HEK293 (cell line): Measurements from ENCODE around the gene SP4.

Experiments
- CTCF ChIA-PET: fragments of 350-600 bp; formaldehyde crosslinking; extraction: SDS; loops from one replicate; lab custom pipeline; 2021; ENCODE audit warnings: antibody characterized with exemption; lab: Yijun Ruan, JAX
- POLR2A ChIA-PET: fragments of 300-600 bp; formaldehyde crosslinking; extraction: SDS; loops from one replicate; lab custom pipeline; 2020; ENCODE audit warnings: antibody characterized with exemption, inconsistent platforms; lab: Yijun Ruan, JAX
- H3K27ac ChIP-seq: fragments of 200-500 bp; sonication (Bioruptor generic); 2 replicates; pipeline ENCODE4 v1.5.1; 2014; ENCODE audit warnings: low read depth, low read length, control low read depth, inconsistent platforms; ENCODE audit errors: extremely low read depth
- H3K36me3 ChIP-seq, 2 experiments: fragments of 200-500 bp in 1 of 2; sonication (Bioruptor generic) in 1 of 2; 1 replicate in 1 of 2; 2 replicates in 1 of 2; pipeline ENCODE4 v1.5.1; 2014 to 2017; ENCODE audit warnings: inconsistent platforms in 2 of 2, low read length in 2 of 2; ENCODE audit not compliant: control insufficient read depth in 2 of 2, insufficient read depth in 1 of 2
- H3K4me1 ChIP-seq: fragments of 200-500 bp; sonication (Bioruptor generic); 2 replicates; pipeline ENCODE4 v1.5.1; 2014; ENCODE audit warnings: mild to moderate bottlenecking, low read length, inconsistent platforms; ENCODE audit not compliant: control insufficient read depth, insufficient read depth
- H3K4me3 ChIP-seq: 2 replicates; pipeline ENCODE4 v1.5.1; 2011; ENCODE audit warnings: low read depth, mild to moderate bottlenecking, control low read depth, low read length, moderate library complexity
- H3K9me3 ChIP-seq: fragments of 200-500 bp; sonication (Bioruptor generic); 2 replicates; pipeline ENCODE4 v1.5.1; 2014; ENCODE audit warnings: low read depth, low read length, inconsistent platforms; ENCODE audit not compliant: control insufficient read depth, insufficient read depth
- GLI2 ChIP-seq: fragments of 450-650 bp; formaldehyde crosslinking; IDR thresholded peaks from 2 replicates; pipeline ENCODE4; 2017; ENCODE audit warnings: missing biosample characterization, missing genetic modification characterization, low read depth, borderline replicate concordance
- OSR2 ChIP-seq: fragments of 450-650 bp; formaldehyde crosslinking; IDR thresholded peaks from 2 replicates; pipeline ENCODE4 v1.5.1; 2016; ENCODE audit warnings: missing biosample characterization, missing genetic modification characterization
- SCRT2 ChIP-seq: fragments of 450-650 bp; formaldehyde crosslinking; IDR thresholded peaks from 2 replicates; pipeline ENCODE4 v1.5.1; 2016; ENCODE audit warnings: missing biosample characterization, missing genetic modification characterization
- SP2 ChIP-seq: fragments of 450-650 bp; formaldehyde crosslinking; IDR thresholded peaks from 2 replicates; pipeline ENCODE4 v1.5.1; 2016; ENCODE audit warnings: missing biosample characterization, missing genetic modification characterization
- ZBTB17 ChIP-seq: fragments of 450-650 bp; formaldehyde crosslinking; IDR thresholded peaks from 2 replicates; pipeline ENCODE4 v1.5.1; 2016; ENCODE audit warnings: missing biosample characterization, missing genetic modification characterization
- ZNF274 ChIP-seq, 2 experiments: fragments of 200-500 bp in 1 of 2; fragments of 450-650 bp in 1 of 2; sonication (Bioruptor generic) in 1 of 2; formaldehyde crosslinking in 1 of 2; IDR thresholded peaks; 2 replicates each; pipeline versions ENCODE4 v1.5.1 to v1.6.1; 2014 to 2016; ENCODE audit warnings: borderline replicate concordance in 1 of 2, inconsistent platforms in 1 of 2, low read length in 1 of 2, missing biosample characterization in 1 of 2, missing genetic modification characterization in 1 of 2
- ZNF335 ChIP-seq: fragments of 450-650 bp; formaldehyde crosslinking; conservative IDR thresholded peaks from 2 replicates; pipeline ENCODE4 v1.5.1; 2016; ENCODE audit warnings: missing biosample characterization, missing genetic modification characterization
- ZNF341 ChIP-seq: fragments of 450-650 bp; formaldehyde crosslinking; IDR thresholded peaks from 2 replicates; pipeline ENCODE4; 2016; ENCODE audit warnings: low read depth, missing biosample characterization, missing genetic modification characterization
- ZNF585B ChIP-seq: fragments of 450-650 bp; formaldehyde crosslinking; IDR thresholded peaks from 2 replicates; pipeline ENCODE4 v1.5.1; 2016; ENCODE audit warnings: missing biosample characterization, missing genetic modification characterization
- ZNF600 ChIP-seq: fragments of 450-650 bp; formaldehyde crosslinking; IDR thresholded peaks from 2 replicates; pipeline ENCODE4 v1.5.1; 2016; ENCODE audit warnings: missing biosample characterization, missing genetic modification characterization
- ZNF792 ChIP-seq: fragments of 450-650 bp; formaldehyde crosslinking; IDR thresholded peaks from 2 replicates; pipeline ENCODE4 v1.5.1; 2016; ENCODE audit warnings: missing biosample characterization, missing genetic modification characterization
- TF ChIP-seq, protein P1 (sequence below): fragments of 450-650 bp; formaldehyde crosslinking; IDR thresholded peaks from 2 replicates; pipeline ENCODE4 v1.5.1; 2016; ENCODE audit warnings: missing biosample characterization, missing genetic modification characterization, borderline replicate concordance
- TF ChIP-seq, protein P2 (sequence below): fragments of 450-650 bp; formaldehyde crosslinking; IDR thresholded peaks from 2 replicates; pipeline ENCODE4 v1.5.1; 2016; ENCODE audit warnings: missing biosample characterization, missing genetic modification characterization
- TF ChIP-seq, protein P3 (sequence below): fragments of 450-650 bp; IDR thresholded peaks from 2 replicates; pipeline ENCODE4 v1.5.1; 2018; ENCODE audit warnings: missing biosample characterization, missing genetic modification characterization
- TF ChIP-seq, protein P4 (sequence below): fragments of 450-650 bp; formaldehyde crosslinking; IDR thresholded peaks from 2 replicates; pipeline ENCODE4 v1.5.1; 2016; ENCODE audit warnings: missing biosample characterization, missing genetic modification characterization, borderline replicate concordance

The SP4 gene

DNA sequence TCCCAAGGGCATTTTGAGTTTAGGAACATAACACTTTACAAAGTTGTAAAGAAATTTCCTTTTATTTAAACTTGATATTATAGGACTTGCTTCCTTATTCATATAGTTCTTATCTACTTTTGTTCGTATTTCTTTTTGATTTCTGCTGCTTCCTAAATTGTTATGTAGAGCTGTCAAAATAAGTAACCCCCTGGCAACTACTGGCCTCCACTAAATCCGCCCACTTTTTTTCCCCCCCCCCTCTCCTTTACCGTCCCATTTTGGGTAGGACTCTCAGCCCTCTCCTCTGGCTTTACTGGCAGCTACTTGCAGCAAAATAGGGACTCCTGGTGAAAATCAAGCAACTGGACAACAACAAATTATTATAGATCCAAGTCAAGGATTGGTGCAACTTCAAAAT is 1.1 kb downstream of the SP4 start (continued):
- TF ChIP-seq, protein P1, sequence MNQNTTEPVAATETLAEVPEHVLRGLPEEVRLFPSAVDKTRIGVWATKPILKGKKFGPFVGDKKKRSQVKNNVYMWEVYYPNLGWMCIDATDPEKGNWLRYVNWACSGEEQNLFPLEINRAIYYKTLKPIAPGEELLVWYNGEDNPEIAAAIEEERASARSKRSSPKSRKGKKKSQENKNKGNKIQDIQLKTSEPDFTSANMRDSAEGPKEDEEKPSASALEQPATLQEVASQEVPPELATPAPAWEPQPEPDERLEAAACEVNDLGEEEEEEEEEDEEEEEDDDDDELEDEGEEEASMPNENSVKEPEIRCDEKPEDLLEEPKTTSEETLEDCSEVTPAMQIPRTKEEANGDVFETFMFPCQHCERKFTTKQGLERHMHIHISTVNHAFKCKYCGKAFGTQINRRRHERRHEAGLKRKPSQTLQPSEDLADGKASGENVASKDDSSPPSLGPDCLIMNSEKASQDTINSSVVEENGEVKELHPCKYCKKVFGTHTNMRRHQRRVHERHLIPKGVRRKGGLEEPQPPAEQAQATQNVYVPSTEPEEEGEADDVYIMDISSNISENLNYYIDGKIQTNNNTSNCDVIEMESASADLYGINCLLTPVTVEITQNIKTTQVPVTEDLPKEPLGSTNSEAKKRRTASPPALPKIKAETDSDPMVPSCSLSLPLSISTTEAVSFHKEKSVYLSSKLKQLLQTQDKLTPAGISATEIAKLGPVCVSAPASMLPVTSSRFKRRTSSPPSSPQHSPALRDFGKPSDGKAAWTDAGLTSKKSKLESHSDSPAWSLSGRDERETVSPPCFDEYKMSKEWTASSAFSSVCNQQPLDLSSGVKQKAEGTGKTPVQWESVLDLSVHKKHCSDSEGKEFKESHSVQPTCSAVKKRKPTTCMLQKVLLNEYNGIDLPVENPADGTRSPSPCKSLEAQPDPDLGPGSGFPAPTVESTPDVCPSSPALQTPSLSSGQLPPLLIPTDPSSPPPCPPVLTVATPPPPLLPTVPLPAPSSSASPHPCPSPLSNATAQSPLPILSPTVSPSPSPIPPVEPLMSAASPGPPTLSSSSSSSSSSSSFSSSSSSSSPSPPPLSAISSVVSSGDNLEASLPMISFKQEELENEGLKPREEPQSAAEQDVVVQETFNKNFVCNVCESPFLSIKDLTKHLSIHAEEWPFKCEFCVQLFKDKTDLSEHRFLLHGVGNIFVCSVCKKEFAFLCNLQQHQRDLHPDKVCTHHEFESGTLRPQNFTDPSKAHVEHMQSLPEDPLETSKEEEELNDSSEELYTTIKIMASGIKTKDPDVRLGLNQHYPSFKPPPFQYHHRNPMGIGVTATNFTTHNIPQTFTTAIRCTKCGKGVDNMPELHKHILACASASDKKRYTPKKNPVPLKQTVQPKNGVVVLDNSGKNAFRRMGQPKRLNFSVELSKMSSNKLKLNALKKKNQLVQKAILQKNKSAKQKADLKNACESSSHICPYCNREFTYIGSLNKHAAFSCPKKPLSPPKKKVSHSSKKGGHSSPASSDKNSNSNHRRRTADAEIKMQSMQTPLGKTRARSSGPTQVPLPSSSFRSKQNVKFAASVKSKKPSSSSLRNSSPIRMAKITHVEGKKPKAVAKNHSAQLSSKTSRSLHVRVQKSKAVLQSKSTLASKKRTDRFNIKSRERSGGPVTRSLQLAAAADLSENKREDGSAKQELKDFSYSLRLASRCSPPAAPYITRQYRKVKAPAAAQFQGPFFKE (tag by site-specific recombination) = no peak
- TF ChIP-seq ZNF274 (IDR thresholded peaks at IDR 0.05; ENCODE audit: low read length) (no peak), ZNF274 (tag by site-specific recombination; IDR thresholded peaks at IDR 0.05; ENCODE audit: borderline replicate concordance) (no peak), GLI2 (tag by site-specific recombination) (no peak)

DNA sequence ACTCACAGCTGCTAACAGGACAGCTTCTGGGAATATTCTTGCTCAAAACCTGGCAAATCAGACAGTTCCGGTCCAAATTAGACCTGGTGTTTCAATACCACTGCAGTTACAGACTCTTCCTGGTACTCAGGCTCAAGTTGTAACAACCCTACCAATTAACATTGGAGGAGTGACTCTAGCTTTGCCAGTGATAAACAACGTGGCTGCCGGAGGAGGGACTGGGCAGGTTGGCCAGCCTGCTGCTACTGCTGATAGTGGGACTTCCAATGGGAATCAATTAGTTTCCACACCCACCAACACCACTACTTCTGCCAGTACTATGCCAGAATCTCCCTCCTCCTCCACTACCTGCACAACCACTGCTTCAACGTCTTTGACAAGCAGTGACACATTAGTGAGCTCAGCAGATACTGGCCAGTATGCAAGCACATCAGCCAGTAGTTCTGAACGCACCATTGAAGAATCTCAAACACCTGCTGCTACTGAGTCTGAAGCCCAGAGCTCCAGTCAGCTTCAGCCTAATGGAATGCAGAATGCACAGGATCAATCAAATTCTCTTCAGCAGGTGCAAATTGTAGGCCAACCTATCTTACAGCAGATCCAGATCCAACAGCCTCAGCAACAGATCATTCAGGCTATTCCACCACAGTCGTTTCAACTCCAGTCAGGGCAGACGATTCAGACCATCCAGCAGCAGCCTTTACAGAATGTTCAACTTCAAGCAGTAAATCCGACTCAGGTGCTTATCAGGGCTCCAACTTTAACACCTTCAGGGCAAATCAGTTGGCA is 2.1 kb downstream of the SP4 start:
- POLR2A ChIA-PET = interaction anchor here (1.3 kb wide), 1 partner anchor 338 kb away, joined by 3 read pairs; no protein-coding TSS in a partner anchor
- no peaks in the 10 kb centered on the region for H3K4me1 ChIP-seq

DNA sequence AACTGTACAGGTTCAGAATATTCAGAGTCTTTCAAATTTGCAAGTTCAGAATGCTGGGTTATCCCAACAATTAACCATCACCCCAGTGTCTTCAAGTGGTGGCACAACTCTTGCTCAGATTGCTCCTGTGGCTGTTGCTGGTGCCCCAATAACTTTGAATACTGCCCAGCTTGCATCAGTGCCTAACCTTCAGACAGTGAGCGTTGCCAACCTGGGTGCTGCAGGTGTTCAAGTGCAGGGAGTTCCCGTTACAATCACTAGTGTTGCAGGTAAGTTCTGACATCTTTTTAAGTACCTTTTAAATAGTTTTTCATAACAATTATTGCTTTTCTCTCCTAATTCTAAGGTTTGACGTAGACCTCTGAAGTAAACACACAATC is 2.7 kb downstream of the SP4 start:
- TF ChIP-seq, protein P2, sequence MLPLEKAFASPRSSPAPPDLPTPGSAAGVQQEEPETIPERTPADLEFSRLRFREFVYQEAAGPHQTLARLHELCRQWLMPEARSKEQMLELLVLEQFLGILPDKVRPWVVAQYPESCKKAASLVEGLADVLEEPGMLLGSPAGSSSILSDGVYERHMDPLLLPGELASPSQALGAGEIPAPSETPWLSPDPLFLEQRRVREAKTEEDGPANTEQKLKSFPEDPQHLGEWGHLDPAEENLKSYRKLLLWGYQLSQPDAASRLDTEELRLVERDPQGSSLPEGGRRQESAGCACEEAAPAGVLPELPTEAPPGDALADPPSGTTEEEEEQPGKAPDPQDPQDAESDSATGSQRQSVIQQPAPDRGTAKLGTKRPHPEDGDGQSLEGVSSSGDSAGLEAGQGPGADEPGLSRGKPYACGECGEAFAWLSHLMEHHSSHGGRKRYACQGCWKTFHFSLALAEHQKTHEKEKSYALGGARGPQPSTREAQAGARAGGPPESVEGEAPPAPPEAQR (tag by site-specific recombination) = no peak
- TF ChIP-seq, protein P3, sequence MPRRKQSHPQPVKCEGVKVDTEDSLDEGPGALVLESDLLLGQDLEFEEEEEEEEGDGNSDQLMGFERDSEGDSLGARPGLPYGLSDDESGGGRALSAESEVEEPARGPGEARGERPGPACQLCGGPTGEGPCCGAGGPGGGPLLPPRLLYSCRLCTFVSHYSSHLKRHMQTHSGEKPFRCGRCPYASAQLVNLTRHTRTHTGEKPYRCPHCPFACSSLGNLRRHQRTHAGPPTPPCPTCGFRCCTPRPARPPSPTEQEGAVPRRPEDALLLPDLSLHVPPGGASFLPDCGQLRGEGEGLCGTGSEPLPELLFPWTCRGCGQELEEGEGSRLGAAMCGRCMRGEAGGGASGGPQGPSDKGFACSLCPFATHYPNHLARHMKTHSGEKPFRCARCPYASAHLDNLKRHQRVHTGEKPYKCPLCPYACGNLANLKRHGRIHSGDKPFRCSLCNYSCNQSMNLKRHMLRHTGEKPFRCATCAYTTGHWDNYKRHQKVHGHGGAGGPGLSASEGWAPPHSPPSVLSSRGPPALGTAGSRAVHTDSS (tag by site-specific recombination) = no peak
- TF ChIP-seq ZNF585B (tag by site-specific recombination) (no peak), ZBTB17 (tag by site-specific recombination) (peak; percentile 9; the same call in 1 of the 2 replicates)
- TF ChIP-seq, all 188 proteins: peak for 1
- no peak overlapping the region for H3K4me3 ChIP-seq
- H3K4me1 ChIP-seq = no peaks in the 10 kb centered on the region
- POLR2A ChIA-PET = no interaction called here
- peaks cover 0 to 7% of the 10 kb centered on the region in 2 experiments; a peak in 1 of 3 replicates for H3K36me3 ChIP-seq
- no peaks in the 10 kb centered on the region for H3K9me3 ChIP-seq
- H3K27ac ChIP-seq = no peak overlapping the region
- CTCF ChIA-PET = interaction anchor here (1.1 kb wide), 1 partner anchor 168 kb away, joined by 3 read pairs; no protein-coding TSS in a partner anchor

More for the DNA sequence above, 2.1 kb downstream of the SP4 start:
- no peak for TF ChIP-seq ZNF792 (tag by site-specific recombination)
- peak; percentile 82 for TF ChIP-seq ZBTB17 (tag by site-specific recombination)
- TF ChIP-seq ZNF341 (tag by site-specific recombination) = peak; percentile 64
- TF ChIP-seq SCRT2 (tag by site-specific recombination) = peak; percentile 77; the same call in 1 of the 2 replicates
- peak; percentile 70 for TF ChIP-seq ZNF600
- peak; percentile 29; the same call in 1 of the 2 replicates for TF ChIP-seq SP2 (tag by site-specific recombination)
- TF ChIP-seq, protein P4, sequence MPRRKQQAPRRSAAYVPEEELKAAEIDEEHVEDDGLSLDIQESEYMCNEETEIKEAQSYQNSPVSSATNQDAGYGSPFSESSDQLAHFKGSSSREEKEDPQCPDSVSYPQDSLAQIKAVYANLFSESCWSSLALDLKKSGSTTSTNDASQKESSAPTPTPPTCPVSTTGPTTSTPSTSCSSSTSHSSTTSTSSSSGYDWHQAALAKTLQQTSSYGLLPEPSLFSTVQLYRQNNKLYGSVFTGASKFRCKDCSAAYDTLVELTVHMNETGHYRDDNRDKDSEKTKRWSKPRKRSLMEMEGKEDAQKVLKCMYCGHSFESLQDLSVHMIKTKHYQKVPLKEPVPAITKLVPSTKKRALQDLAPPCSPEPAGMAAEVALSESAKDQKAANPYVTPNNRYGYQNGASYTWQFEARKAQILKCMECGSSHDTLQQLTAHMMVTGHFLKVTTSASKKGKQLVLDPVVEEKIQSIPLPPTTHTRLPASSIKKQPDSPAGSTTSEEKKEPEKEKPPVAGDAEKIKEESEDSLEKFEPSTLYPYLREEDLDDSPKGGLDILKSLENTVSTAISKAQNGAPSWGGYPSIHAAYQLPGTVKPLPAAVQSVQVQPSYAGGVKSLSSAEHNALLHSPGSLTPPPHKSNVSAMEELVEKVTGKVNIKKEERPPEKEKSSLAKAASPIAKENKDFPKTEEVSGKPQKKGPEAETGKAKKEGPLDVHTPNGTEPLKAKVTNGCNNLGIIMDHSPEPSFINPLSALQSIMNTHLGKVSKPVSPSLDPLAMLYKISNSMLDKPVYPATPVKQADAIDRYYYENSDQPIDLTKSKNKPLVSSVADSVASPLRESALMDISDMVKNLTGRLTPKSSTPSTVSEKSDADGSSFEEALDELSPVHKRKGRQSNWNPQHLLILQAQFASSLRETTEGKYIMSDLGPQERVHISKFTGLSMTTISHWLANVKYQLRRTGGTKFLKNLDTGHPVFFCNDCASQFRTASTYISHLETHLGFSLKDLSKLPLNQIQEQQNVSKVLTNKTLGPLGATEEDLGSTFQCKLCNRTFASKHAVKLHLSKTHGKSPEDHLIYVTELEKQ (tag by site-specific recombination) = no peak
- peak; percentile 53 for TF ChIP-seq OSR2 (tag by site-specific recombination)
- 0 out of 2 replicates have a peak, but pooled peaks have one; percentile 23 for TF ChIP-seq ZNF335 (tag by site-specific recombination)
- Histone ChIP-seq H3K27ac (no peak overlapping the region), H3K4me3 (no peak overlapping the region), H3K36me3 (peaks cover 0 to 7% of the 10 kb centered on the region in 2 experiments; a peak in 1 of 3 replicates), H3K9me3 (no peaks in the 10 kb centered on the region)
- CTCF ChIA-PET = interaction anchor here (0.5 to 1.1 kb wide), 2 partner anchors 40 to 168 kb away, joined by 3 read pairs; no protein-coding TSS in a partner anchor
